GM21360 (cell line): ENCODE data around the gene HEPN1.

Experiments
- ATAC-seq: cut with Tn5 transposase; IDR thresholded peaks from one replicate; pipeline ENCODE4 v1.9.1; 2021; ENCODE audit warnings: mild to moderate bottlenecking, moderate library complexity; ENCODE audit not compliant: unreplicated experiment

HEPN1 gene

GRCh38 chr11:124899383-124900145 lies 19.5 kb upstream of the HEPN1 start:
- no peak for ATAC-seq

DNA sequence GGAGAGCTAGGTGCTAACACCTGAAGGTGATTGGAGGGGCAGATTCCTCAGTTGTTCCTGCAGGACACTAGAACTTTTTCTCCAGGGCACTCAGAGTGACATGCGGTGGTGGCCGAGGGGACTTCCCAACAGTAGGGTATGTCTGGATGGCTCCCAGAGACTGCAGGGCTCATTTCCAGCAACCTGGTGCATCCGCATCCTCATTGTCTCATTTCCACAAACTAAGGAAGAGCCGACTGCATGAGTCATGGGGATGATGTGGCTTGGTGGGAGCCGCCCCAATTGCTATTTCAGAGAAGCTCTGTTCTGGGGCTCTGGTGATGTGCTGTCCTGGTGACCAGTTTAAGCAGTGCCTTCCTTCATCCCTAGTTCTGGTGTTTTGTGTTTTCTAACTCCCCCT lies 18.6 kb upstream of the HEPN1 start:
- no peak for ATAC-seq

DNA sequence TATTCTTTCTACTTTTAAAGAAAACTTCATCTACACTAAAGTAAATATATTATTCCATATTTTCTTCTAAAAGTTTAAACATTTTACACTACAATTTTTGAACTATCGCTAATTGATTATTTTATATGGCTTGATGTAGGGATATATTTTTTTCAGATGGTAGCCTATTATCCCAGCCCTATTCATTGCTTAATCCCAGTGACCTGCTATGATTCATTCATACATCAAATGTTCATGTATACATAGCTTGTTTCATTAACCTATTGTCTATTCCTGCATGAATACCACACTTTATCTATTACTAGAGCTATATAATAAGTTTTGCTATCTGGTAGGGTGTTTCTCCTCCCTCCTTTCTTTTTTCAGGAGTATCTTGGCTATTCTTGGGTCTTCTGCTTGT lies 16.4 kb upstream of the HEPN1 start:
- ATAC-seq, result no peak

DNA sequence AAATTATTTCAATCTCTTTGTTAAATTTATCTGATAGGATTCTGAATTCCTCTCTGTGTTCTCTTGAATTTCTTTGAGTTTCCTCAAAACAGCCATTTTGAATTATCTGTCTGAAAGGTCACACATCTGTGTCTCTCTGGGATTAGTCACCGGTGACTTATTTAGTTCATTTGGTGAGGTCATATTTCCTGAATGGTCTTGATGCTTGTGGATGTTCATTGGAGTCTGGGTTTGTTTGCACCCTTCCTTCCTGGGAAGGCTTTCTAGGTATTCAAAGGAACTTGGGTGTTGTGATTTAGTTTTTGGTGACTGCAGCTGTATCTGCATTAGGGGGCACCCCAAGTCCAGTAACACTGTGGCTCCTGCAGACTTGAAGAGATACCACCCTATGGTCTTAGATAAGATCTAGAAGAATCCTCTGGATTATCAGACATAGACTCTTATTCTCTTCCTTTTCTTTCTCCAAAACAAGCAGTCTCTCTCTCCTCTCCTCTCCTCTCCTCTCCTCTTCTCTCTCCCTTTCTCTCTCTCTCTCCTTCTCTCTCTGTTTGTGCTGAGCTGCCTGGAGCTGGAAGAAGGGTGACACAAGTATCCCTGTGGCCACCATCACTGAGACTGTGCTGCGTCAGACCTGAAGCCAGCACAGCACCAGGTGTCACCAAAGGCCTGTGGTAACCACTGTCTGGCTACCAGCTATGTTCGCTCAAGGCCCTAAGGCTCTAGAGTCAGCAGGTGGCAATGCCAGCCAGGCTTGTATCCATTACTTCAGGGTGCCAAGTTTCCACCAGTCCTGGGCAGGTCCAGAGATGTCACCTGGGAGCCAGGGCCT lies 3.3 kb upstream of the HEPN1 start:
- ATAC-seq, result no peak

DNA sequence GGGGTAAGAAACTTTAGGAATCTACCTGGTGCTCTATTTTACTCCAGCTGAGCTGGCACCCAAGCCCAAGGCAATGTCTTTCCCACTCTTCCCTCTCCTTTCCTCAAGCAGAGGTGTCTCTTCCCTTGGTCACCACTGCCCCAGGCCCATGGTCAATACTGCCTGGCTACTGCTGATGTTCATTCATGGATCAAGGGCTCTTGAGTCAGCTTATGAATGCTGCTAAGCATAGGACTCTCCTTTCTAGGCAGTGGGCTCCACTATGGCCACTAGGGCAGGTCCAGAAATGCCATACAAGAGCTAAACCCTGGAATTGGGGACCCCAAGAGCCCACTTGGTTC lies 2.7 kb upstream of the HEPN1 start:
- ATAC-seq, result no peak

DNA sequence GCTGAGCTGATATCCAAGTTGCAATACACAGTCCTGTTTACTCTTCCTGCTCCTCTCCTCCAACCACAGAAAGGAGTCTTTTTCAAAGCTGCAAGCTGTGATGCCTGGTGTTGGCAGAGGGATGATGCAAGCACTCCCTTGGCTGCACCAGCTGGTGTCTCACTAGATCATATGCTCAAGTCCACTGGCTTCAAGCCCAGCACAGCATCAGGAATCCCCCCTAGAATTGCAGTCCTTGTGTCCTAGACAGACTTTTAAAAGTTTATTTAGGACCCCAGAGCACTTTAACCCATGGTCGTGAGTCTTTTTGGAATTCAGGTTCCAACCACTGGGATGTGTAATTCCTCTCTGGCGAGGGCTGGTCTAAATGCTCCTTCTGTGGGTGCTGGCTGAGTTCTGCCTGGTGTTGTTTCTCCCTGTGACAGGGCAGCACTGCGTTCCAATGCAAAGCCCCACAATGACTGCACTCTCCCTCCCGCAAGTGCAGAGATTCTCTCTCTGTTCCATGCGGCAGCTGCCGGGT lies 1.9 kb upstream of the HEPN1 start:
- no peak for ATAC-seq

- ATAC-seq, result no peak
Observed at GRCh38 chr11:124919898-124920297, 848 bp downstream of the HEPN1 start.

DNA sequence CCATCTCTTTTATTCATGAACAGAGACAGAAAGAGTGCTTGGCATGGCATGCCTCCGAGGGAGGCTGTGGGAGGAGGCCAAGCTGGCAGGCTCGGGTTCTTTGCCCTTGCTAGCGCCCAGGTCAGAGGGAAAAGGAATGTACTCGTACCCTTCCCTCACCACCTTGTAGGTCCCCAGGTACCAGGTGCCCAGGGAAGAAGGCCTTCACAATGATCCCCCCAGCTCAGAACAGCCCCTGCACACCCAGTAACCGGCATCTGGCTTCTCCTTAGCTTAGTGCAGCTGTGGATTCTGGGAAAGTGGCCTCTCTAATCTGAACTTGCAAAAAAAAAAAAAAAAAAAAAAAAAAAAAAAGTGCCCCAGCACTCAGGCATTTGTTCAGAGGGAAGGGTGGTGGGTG lies 1.3 kb downstream of the HEPN1 start:
- ATAC-seq, result no peak

- no peak for ATAC-seq
Observed at GRCh38 chr11:124920870-124921609, 2.0 kb downstream of the HEPN1 start.

- ATAC-seq, result no peak
Observed at GRCh38 chr11:124922831-124923230, 3.8 kb downstream of the HEPN1 start.

GRCh38 chr11:124923296-124923695 lies 4.2 kb downstream of the HEPN1 start:
- no peak for ATAC-seq

DNA sequence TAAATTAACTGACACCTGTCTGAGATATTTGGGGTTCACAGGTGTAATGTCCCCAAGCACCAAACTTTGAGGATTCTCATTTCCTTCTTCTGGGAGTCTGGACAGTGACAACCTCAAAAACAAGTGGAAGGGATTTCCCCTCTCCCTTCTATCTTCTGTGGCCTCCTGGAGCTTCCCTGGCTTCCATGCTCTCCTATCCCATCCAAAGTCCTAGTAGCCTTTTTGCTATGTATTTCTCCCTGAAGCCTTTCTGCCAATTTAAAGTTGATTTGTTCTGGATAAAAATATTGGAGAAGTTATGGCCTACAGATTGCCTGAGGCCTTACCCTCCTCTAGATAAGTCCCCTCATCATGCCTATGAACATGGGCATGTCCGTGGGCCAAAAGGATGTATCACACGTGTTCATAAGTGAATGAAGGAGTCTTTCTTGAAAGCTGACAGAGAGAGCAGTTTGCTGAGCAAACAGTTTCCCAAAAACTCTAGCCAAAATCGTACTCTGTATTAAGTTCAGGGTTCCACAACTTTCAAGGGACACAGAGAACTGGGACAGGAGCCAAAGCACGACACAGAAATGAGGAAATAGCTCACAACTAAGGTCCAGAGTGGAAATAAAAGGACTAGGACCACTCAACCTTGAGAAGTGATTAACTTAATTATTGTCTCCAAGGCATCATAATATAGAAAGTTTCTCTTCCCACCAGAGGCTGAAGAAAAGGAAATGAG lies 10.1 kb downstream of the HEPN1 start:
- no peak for ATAC-seq

DNA sequence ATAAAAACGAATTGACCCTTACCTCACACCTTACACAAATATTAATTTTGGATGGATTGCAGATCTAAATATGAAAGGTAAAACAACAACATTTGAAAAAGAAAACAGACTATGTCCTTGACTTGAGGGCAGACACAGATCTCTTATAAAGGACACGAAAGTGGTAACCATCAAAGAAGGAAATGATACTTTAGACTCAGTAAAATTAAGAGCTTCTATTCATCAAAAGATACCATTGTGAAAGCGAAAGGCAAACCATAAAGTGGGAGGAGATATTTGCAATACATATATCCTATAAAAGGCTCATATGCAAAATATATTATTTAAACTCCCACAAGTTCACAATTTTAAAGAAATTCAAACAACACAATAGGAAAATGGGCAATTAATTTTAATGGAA lies 11.7 kb downstream of the HEPN1 start:
- peak; percentile 73 for ATAC-seq

DNA sequence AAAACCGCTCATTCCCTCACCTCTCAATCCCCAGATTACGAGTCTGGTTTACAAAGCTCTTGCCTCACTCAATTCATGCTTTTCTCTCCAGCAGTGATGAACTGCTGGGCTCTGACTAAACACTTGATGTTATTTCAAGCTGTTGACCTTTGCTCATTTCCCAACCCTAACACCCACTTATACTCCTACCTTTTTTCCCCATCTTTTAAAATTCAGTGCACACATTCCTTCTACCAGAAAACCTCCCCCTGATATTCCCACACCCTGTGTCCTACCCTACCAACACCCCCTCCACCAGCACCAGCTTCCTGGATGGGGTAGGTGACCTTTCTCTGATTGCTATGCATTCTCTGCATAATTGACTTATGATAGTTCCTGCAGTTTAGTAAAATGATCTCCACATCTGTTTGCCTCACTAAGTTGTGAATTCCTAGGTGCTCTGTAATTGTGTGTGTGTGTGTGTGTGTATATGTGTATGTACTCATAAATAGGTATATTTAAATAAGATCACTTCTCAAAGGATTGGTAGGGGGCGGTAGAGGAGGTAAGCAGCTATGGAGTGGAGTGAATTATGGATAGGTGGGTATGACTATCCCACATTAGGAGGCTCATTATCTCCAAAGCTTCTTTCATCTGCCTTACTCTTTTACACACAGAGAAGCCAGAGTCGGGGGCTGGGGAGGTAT lies 16.0 kb downstream of the HEPN1 start:
- no peak for ATAC-seq

DNA sequence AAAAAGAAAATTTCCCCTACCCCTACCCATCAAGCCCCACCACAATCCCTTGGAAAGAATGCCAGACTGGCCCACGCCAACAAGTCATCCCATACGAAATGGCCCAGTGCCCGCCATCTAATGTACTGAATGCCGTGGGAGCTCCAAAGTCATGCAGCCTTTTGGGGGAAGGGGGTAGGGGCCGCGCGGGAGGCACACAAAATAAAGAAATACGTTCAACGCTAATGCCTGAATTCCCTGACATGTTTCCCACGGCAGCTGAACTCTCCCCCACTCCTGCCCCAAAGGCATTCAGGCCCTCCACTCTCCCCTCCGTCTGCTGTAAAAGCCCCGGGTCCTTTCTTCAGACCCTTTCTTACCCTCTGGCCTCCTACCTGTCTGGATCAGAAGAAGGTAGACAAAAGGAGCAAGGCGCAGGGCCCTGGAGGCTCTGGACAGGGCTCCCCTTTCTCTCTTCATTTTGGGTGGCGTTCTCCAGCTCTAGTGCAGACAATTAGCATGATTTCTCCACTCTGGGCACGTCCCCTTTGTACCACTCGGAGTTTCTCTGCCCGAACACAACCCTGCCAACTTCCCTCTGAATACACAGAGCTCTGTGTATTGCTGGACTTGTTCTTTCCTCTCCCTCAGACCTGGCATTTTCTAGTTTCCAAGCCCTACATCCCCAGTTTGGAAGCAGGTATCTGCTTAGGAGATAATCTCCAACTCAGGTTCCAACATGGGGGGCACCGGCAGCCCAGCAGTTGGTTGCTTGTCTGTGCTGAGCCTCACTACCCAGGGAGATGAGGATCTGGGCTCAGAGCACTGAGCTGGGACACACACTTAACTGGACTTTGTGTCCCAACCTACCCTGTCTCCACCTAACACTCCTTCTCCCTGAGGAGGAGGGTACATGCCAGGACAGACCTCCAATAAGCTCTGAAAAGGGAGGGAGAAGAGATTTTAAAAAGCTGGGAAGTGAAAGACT lies 16.8 kb downstream of the HEPN1 start, which contains the start of gene HEPACAM:
TSS of gene HEPACAM (minus strand) at position 500 of the 967 bp plus-strand sequence. CDS start at position 459, 41 bp downstream.
- no peak for ATAC-seq

- ATAC-seq, result no peak
Observed at GRCh38 chr11:124937336-124937935, 18.4 kb downstream of the HEPN1 start.

DNA sequence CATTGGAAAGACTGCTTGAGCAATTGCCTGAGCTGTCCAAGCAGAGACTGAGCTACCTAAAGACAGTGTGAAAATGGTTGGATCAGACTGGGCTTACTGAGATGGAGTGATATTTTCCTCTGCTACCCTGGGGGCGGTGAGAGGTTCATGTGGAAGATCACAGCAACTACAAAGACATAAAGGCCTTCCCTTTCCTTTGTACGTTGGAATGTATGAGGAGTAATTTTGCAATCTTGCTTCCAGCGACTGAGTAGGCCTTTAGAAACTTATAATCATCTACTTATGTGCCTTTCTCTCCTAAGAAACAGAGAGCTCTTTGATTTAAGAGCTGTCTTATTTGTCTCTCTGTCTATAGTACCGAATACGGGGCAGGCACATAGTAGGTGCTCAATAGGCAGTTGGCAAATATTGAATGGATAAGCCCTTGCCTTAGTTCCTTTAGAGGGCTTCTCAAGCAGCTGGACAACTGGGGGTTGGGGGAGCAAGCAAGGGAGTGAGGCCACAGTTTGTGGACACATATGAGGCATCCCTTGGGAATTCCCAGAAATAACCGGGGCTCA lies 19.2 kb downstream of the HEPN1 start:
- no peak for ATAC-seq

DNA sequence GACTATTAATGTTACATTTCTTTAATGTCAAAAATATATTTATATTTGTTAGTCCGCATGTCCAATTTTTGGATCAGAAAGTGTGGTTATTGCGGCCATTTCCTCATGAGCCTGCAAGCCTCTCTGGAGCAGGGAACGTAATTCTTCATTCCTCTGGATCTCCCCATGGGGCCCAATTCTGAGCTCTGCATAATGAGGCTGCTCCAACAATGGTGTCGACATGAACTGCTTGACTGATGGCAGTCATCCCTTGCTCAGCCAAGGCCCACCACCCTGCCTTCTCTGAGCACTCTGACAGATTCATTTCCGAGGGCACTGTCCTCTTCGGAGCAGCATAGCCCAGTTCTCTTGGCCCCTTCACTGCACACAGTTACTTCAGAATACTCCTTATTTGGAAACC lies 19.9 kb downstream of the HEPN1 start:
- ATAC-seq, result no peak
